Mucosa of rectum (tissue), 2 donors: Measurements from ENCODE around the gene SLC17A5.
"Not testable (repeated sequence)": the region's sequence is repeated elsewhere in the genome, so short reads cannot be mapped to it uniquely, and the experiment has no call there.

Experiments
- H3K27ac ChIP-seq, 2 donors: one replicate each; pipeline ENCODE4 v1.7.0; 2013; ENCODE audit warnings: inconsistent platforms in 2 of 2, low read depth in 2 of 2, low read length in 2 of 2
- H3K27me3 ChIP-seq, 2 donors: one replicate each; pipeline ENCODE4 v1.7.0; 2013; ENCODE audit warnings: low read length in 2 of 2; ENCODE audit not compliant: control insufficient read depth in 2 of 2, insufficient read depth in 2 of 2
- H3K36me3 ChIP-seq, 2 donors: one replicate each; pipeline ENCODE4 v1.7.0; 2013; ENCODE audit warnings: low read length in 2 of 2; ENCODE audit not compliant: control insufficient read depth in 2 of 2, insufficient read depth in 2 of 2
- H3K4me1 ChIP-seq, 2 donors: one replicate each; pipeline ENCODE4 v1.7.0; 2013; ENCODE audit warnings: low read length in 2 of 2, mild to moderate bottlenecking in 1 of 2; ENCODE audit not compliant: control insufficient read depth in 2 of 2, insufficient read depth in 2 of 2
- H3K4me3 ChIP-seq, 2 donors: one replicate each; pipeline ENCODE4 v1.7.0; 2013; ENCODE audit warnings: low read length in 2 of 2
- H3K9ac ChIP-seq, 2 donors: one replicate each; pipeline ENCODE4 v1.7.0; 2013; ENCODE audit warnings: low read length in 2 of 2, low read depth in 1 of 2, mild to moderate bottlenecking in 1 of 2
- H3K9me3 ChIP-seq, 2 donors: one replicate each; pipeline ENCODE4 v1.7.0; 2013; ENCODE audit warnings: low read length in 2 of 2; ENCODE audit not compliant: control insufficient read depth in 2 of 2
- donor health status: healthy.
- donor health status: Normal muscosa, but diverticular disease.

Gene SLC17A5

GRCh38 chr6:73624896-73625295 lies 28.9 kb downstream of the SLC17A5 start:
- Histone ChIP-seq H3K9me3 (no peaks in the 10 kb centered on the region), H3K9ac (no peak overlapping the region), H3K4me3 (no peak overlapping the region), H3K4me1 (no peaks in the 10 kb centered on the region), H3K27ac (no peak overlapping the region), H3K36me3 (peaks cover 3 to 13% of the 10 kb centered on the region in 2 donors), H3K27me3 (no peaks in the 10 kb centered on the region)

- H3K9me3 ChIP-seq, H3K4me3 ChIP-seq, H3K9ac ChIP-seq, H3K27me3 ChIP-seq, H3K27ac ChIP-seq, H3K4me1 ChIP-seq: not testable (repeated sequence)
- H3K36me3 ChIP-seq: peaks cover 3 to 13% of the 10 kb centered on the region in 2 donors
These were observed 30.3 kb downstream of the SLC17A5 start for GRCh38 chr6:73623480-73623879.

GRCh38 chr6:73618082-73618481 lies 35.7 kb downstream of the SLC17A5 start:
- not testable (repeated sequence) for H3K4me1 ChIP-seq, H3K4me3 ChIP-seq, H3K9me3 ChIP-seq, H3K27ac ChIP-seq, H3K27me3 ChIP-seq, H3K9ac ChIP-seq
- H3K36me3 ChIP-seq: peaks cover 9 to 29% of the 10 kb centered on the region in 2 donors

- H3K27me3 ChIP-seq: no peaks in the 10 kb centered on the region
- no peak overlapping the region for H3K4me3 ChIP-seq
- H3K36me3 ChIP-seq: peaks cover 16 to 26% of the 10 kb centered on the region in 2 donors
- H3K9ac ChIP-seq: no peak overlapping the region
- H3K9me3 ChIP-seq: no peaks in the 10 kb centered on the region
- no peak overlapping the region for H3K27ac ChIP-seq
- no peaks in the 10 kb centered on the region for H3K4me1 ChIP-seq
These were observed 39.0 kb downstream of the SLC17A5 start for GRCh38 chr6:73614802-73615201.

- no peak overlapping the region for H3K4me3 ChIP-seq
- H3K36me3 ChIP-seq: peaks cover 21 to 25% of the 10 kb centered on the region in 2 donors
- H3K9ac ChIP-seq: no peak overlapping the region
- no peaks in the 10 kb centered on the region for H3K27me3 ChIP-seq
- H3K27ac ChIP-seq: no peak overlapping the region
- H3K9me3 ChIP-seq: no peaks in the 10 kb centered on the region
- no peaks in the 10 kb centered on the region for H3K4me1 ChIP-seq
These were observed 39.8 kb downstream of the SLC17A5 start for GRCh38 chr6:73613806-73614536.

- H3K27ac ChIP-seq: no peak overlapping the region
- H3K9ac ChIP-seq: no peak overlapping the region
- H3K27me3 ChIP-seq: no peaks in the 10 kb centered on the region
- H3K4me1 ChIP-seq: no peaks in the 10 kb centered on the region
- H3K4me3 ChIP-seq: no peak overlapping the region
- H3K36me3 ChIP-seq: peaks cover 23 to 27% of the 10 kb centered on the region in 2 donors
- H3K9me3 ChIP-seq: no peaks in the 10 kb centered on the region
These were observed 41.2 kb downstream of the SLC17A5 start for GRCh38 chr6:73612611-73613010.

GRCh38 chr6:73610444-73611275 lies 43.1 kb downstream of the SLC17A5 start:
- Histone ChIP-seq H3K27ac (no peak overlapping the region), H3K9ac (no peak overlapping the region), H3K4me3 (no peak overlapping the region), H3K4me1 (no peaks in the 10 kb centered on the region), H3K36me3 (peaks cover 23 to 28% of the 10 kb centered on the region in 2 donors), H3K27me3 (no peaks in the 10 kb centered on the region), H3K9me3 (no peaks in the 10 kb centered on the region)

GRCh38 chr6:73608761-73609160 lies 45.0 kb downstream of the SLC17A5 start:
- H3K27ac ChIP-seq: no peak overlapping the region
- H3K9ac ChIP-seq: no peak overlapping the region
- no peaks in the 10 kb centered on the region for H3K4me1 ChIP-seq
- no peaks in the 10 kb centered on the region for H3K9me3 ChIP-seq
- peaks cover 16 to 19% of the 10 kb centered on the region in 2 donors for H3K36me3 ChIP-seq
- H3K27me3 ChIP-seq: no peaks in the 10 kb centered on the region
- H3K4me3 ChIP-seq: no peak overlapping the region

GRCh38 chr6:73606428-73606827 lies 47.4 kb downstream of the SLC17A5 start:
- H3K4me3 ChIP-seq: no peak overlapping the region
- H3K36me3 ChIP-seq: peaks cover 11 to 12% of the 10 kb centered on the region in 2 donors
- no peak overlapping the region for H3K9ac ChIP-seq
- no peak overlapping the region for H3K27ac ChIP-seq
- H3K4me1 ChIP-seq: no peaks in the 10 kb centered on the region
- H3K27me3 ChIP-seq: no peaks in the 10 kb centered on the region
- H3K9me3 ChIP-seq: no peaks in the 10 kb centered on the region

- H3K27me3 ChIP-seq: no peaks in the 10 kb centered on the region
- H3K27ac ChIP-seq: no peak overlapping the region
- H3K36me3 ChIP-seq: peaks cover 9 to 11% of the 10 kb centered on the region in 2 donors
- H3K9me3 ChIP-seq: no peaks in the 10 kb centered on the region
- no peak overlapping the region for H3K4me3 ChIP-seq
- no peak overlapping the region for H3K9ac ChIP-seq
- H3K4me1 ChIP-seq: no peaks in the 10 kb centered on the region
These were observed 49.3 kb downstream of the SLC17A5 start for GRCh38 chr6:73604461-73604860.
